NK-92 (cell line): Measurements from ENCODE around the gene CDKN3.
"Not testable (repeated sequence)": the region's sequence is repeated elsewhere in the genome, so short reads cannot be mapped to it uniquely, and the experiment has no call there.

Experiments used
- DNase-seq: peaks from one replicate; lab custom pipeline; 2025; ENCODE audit not compliant: unreplicated experiment; lab: John Stamatoyannopoulos, UW

The CDKN3 gene

GRCh38 chr14:54369343-54369742, 27.5 kb upstream of the CDKN3 start:
- DNase-seq: no peak

- no peak for DNase-seq
Observed at GRCh38 chr14:54370323-54371198, 26.2 kb upstream of the CDKN3 start.

DNA sequence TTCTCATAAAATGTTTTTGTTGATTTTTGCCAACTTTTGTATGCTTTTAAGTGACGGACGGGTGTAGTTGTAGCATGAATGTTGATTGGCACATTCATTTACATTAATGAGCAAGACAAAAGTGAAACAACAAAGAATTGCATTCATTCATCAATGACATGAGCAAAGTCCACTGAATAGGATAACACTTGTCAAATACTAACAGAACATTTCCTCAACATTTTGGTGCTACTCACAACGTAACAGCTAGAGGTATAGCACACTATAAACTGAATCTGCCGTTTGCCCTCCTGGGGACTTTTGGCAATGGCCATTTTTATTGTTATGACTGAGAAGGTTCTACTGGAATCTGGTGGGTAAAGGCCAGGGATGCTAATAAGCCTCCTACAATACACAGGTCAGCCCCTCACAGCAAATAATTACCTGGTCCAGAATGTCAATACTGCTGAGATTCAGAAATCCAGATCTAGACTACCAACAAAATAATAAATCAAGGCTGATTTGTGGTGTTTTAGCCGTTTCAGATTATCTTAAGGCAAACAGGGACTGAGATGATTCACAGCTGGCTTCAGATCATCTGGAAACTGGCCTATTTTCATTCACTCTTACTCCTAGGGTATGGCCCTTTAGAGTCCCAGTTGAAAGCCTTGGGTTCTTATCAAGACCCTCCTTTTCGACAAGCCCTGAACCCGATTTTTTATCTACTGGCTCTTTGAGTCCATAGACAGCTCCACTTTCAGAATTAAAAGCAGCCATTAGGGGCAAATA, 22.5 kb upstream of the CDKN3 start:
- no peak for DNase-seq

GRCh38 chr14:54377501-54377900, 19.3 kb upstream of the CDKN3 start:
- no peak for DNase-seq

DNA sequence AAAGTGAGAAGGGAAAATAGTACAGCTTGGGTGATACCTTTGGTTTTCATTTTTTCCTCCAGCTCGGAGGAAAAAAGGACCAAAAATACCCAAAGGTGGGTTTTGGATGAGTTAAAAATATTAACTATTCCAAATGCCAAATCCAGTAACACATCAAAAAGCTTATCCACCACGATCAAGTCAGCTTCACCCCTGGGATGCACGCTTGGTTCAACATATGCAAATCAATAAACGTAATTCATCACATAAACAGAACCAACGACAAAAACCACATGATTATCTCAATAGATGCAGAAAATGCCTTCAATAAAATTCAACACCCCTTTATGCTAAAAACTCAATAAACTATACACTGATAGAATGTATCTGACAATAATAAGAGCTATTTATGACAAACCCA, 17.9 kb upstream of the CDKN3 start:
- DNase-seq: not testable (repeated sequence)

DNA sequence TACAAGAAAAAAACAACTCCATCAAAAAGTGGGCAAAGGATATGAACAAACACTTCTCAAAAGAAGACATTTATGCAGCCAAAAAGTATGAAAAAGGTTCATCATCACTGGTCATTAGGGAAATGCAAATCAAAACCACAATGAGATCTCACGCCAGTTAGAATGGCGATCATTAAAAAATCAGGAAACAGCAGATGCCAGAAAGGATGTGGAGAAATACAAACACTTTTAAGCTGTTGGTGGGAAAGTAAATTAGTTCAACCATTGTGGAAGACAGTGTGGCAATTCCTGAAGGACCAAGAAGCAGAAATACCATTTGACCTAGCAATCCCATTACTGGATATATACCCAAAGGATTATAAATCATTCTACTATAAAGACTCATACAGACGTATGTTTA, 16.2 kb upstream of the CDKN3 start:
- DNase-seq: not testable (repeated sequence)

- DNase-seq: no peak
Observed at GRCh38 chr14:54381821-54382220, 15.0 kb upstream of the CDKN3 start.

DNA sequence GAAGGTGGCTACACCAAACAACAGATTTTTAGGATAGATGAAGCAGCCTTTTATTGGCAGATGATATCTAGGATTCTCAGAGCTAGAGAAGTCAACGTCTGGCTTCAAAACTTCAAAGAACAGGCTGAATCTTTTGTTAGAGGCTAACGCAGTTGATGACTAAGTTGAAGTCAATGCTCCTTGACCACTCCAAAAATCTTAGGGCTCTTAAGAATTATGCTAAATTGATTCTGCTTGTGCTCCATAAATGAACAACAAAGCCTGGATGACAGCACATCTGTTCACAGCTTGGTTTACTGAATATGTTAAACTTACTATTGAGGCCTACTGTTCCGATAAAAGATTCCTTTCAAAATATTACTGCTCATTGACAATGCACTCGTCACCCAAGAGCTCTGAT, 13.0 kb upstream of the CDKN3 start:
- no peak for DNase-seq

DNA sequence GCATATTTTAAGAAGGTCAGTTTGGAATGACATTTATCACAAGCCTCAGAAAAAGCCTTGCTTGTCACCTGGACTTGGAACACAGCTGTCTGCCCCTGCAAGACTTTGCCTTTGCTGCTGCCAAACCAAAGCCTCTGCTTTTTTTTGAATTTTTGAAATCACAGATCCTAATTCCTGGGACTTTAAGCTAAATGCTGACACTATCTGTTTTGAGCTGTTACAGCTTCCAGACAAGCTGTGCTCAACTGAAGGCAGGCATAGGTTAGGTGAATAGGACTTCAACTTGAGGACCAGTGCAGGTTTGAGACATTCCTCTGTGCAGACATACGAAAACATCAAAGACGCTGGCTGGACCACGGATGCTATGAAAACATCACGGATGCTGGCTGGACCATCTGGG, 11.3 kb upstream of the CDKN3 start:
- no peak for DNase-seq

DNA sequence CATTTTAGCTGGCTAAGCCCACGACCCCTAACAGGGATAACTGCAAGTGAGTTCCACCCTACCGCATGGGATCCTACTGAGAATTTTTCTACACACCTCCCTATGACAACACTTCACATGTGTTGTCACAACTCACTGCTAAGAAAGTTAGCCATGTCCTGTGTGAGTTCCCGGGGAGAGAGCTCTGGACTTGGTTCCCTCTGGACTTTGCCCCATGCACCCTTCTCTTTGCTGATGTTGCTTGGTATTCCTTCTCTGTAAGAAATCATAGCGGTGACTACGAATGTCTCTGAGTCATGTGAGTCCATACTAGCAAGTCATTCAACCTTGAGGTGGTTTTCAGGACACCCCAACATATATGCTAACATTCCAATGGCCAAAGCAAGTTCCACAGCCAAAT, 9.5 kb upstream of the CDKN3 start:
- no peak for DNase-seq

- DNase-seq: no peak
Observed at GRCh38 chr14:54392131-54392859, 4.5 kb upstream of the CDKN3 start.

GRCh38 chr14:54392986-54393884, 3.6 kb upstream of the CDKN3 start:
- not testable (repeated sequence) for DNase-seq

GRCh38 chr14:54394596-54394995, 2.2 kb upstream of the CDKN3 start:
- DNase-seq: no peak

- no peak for DNase-seq
Observed at GRCh38 chr14:54395284-54395683, 1.5 kb upstream of the CDKN3 start.

- DNase-seq: no peak
Observed at GRCh38 chr14:54395716-54396115, 1.1 kb upstream of the CDKN3 start.

DNA sequence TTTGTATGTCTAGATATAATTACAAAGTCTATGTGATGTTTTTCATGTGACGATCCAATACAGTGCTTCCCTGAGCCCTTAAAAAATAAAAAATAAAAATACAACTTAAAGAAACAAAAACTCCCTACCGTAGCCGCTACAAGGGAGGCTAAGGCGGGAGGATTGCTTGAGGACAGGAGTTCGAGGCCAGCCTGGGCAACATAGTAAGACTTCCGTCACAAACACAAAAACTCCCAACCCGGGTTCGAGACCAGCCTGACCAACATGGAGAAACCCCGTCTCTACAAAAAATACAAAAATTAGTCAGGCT, 669 bp upstream of the CDKN3 start:
- DNase-seq: no peak

DNA sequence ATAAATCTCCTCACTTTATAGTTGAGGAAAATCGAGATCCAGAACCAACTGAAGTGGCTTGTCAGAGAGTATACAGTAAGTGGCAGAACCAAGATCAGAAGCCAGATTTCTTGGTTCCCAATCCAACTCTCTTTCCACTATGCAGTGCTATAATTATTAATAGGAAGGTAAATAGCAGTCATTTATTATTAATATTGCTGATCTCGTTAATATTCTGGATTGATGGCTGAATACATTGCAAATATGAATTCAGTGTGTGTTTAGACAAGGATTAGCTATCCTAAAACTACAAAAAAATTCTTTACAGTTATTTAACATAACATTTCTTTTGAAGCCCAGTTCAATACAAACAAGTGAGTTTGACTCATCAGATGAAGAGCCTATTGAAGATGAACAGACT, 2.8 kb downstream of the CDKN3 start:
- DNase-seq: no peak

DNA sequence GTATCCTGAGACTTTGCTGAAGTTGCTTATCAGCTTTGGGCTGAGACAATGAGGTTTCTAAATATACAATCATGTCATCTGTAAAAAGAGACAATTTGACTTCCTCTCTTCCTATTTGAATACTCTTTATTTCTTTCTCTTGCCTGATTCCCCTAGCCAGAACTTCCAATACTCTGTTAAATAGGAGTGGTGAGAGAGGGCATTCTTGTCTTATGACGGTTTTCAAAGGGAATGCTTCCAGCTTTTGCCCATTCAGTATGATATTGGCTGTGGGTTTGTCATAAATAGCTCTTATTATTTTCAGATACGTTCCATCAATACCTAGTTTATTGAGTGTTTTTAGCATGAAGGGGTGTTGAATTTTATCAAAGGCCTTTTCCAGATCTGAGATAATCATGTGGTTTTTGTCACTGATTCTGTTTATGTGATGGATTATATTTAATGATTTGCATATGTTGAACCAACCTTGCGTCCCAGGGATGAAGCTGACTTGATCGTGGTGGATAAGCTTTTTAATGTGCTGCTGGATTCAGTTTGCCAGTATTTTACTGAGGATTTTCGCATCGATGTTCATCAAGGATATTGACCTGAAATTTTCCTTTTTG, 6.7 kb downstream of the CDKN3 start:
- DNase-seq: not testable (repeated sequence)

GRCh38 chr14:54410215-54410614, 13.4 kb downstream of the CDKN3 start:
- no peak for DNase-seq

DNA sequence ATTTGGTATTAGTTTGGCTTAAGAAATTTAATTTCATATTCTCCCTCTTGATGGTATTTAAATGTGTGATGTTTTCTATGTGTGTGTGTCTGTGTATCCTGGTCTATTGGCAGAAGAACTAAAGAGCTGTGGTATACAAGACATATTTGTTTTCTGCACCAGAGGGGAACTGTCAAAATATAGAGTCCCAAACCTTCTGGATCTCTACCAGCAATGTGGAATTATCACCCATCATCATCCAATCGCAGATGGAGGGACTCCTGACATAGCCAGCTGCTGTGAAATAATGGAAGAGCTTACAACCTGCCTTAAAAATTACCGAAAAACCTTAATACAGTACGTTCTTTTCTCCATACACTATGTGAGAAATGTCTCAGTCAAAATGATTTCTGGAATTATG, 14.6 kb downstream of the CDKN3 start:
- no peak for DNase-seq
